ENCODE data around the gene CEP152.
"Not testable (repeated sequence)": the region's sequence is repeated elsewhere in the genome, so short reads cannot be mapped to it uniquely, and the experiment has no call there.

Gene CEP152

DNA sequence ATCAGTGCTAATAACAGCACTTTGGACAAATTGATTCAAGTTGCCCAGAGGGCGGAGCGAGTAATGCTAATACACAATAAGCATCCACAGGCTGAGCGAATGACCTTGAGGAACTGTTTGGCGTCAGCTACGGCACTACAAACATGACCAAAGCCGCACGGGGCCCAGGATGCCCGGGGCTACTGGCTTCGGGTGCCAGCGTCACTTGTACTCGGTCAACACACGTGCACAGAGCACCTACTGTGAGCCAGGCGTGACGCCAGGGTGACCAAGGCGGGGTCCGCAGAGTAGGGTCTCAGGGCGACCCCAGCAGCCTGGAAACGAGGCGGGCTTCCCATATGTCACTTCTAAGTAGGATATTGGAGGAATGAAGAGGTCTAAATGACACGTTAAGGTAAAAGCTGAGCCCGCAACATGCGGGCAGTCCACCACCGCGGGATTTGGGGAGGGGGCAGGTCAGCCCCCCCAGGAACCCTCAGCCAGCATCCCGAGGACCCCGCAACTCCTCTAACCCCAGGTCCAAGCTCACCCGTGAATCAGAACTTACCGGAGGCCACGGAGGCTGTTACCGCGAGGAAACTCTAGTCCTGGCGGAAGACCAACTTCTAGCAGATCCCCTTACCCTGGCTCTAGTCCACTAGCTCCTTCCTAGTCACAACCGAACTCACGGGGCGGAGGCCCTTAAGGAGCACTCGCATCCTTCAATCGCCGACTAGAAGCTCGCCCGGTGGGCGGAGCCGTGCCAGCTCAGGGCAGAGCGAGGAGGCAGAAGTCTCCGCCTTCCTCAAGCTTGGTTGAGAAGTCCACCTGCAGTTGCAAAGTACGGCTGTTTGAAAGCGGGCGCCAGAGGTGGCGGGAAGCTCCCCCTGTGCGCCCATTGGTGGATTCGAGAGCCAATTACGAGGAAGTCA, at the start of gene CEP152:
Gene CEP152, minus strand, starts transcription at position 656 of the 911 bp plus-strand sequence. CDS start 5,420 bp downstream, outside the sequence.
- no peak for TF ChIP-seq CTCF (IDR thresholded peaks at IDR 0.05; ENCODE audit: low read depth, low read length)
- DNase-seq (ENCODE audit: extremely low read depth, low read depth) = peak; percentile 98

GRCh38 chr15:48859426-48859825, 48.6 kb upstream of the CEP152 start:
- no peak for TF ChIP-seq CTCF (IDR thresholded peaks at IDR 0.05; ENCODE audit: low read depth, low read length)
- no peak for DNase-seq (ENCODE audit: extremely low read depth, low read depth)

DNA sequence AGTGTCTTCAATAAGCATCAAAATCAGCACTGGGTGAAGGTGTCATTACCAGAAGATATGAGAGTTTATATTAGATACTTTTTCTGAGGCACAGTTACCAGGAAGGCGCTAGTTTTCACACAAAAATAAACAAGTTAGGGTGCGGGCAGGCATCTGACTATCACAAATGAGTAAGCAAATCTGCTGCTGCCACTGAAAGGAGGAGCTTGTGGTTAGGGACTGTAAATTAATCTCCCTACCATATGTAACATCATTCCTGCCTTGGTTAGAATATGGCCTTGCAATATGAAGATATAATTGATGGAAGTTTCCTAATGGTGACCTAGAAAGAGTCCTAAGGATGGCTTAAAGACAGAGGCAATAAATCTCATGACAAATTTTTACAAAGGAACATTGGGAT, 47.5 kb upstream of the CEP152 start:
- DNase-seq (ENCODE audit: extremely low read depth, low read depth) = no peak
- no peak for TF ChIP-seq CTCF (IDR thresholded peaks at IDR 0.05; ENCODE audit: low read depth, low read length)

DNA sequence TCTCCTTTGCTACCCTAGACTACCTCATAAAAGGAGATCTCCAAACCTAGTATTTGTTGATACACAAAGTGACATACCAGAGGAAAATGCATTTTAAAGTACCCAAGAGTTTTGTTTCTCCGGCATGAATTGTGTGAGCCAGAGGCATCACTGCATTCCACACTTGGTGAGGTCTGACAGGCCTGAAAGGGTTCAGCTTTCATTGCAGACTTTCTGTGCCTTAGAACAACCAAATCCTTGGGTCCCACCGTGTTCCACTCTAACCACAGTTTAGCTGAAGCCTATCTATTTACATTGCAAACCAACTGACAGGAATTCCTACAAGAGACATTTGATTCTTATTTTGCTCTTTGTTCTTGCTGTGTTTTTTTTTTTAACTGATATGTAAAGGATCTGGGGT, 46.1 kb upstream of the CEP152 start:
- no peak for TF ChIP-seq CTCF (IDR thresholded peaks at IDR 0.05; ENCODE audit: low read depth, low read length)
- DNase-seq (ENCODE audit: extremely low read depth, low read depth) = no peak

- no peak for DNase-seq (ENCODE audit: extremely low read depth, low read depth)
- TF ChIP-seq CTCF (IDR thresholded peaks at IDR 0.05; ENCODE audit: low read depth, low read length) = peak; percentile 55
These were observed 44.9 kb upstream of the CEP152 start for GRCh38 chr15:48855501-48856440.

- DNase-seq (ENCODE audit: extremely low read depth, low read depth) = not testable (repeated sequence)
These were observed 43.6 kb upstream of the CEP152 start for GRCh38 chr15:48854434-48854833.

- no peak for DNase-seq (ENCODE audit: extremely low read depth, low read depth)
- TF ChIP-seq CTCF (IDR thresholded peaks at IDR 0.05; ENCODE audit: low read depth, low read length) = no peak
These were observed 41.1 kb upstream of the CEP152 start for GRCh38 chr15:48851956-48852355.
